Mononuclear cell (primary cell): ENCODE measurements around the gene OR51E1. TPM values are rescaled to one million over a fixed set of nuclear protein-coding genes. Genes with fewer than 3 reads are reported as not detected.

ENCODE experiments used
- H3K27me3 ChIP-seq: 2 replicates; pipeline ENCODE4 v1.6.0; 2011; ENCODE audit warnings: low read length, control low read depth; ENCODE audit not compliant: insufficient read depth
- H3K4me1 ChIP-seq: 2 replicates; pipeline ENCODE4 v1.5.1; 2011; ENCODE audit warnings: mild to moderate bottlenecking, low read length, control low read depth; ENCODE audit not compliant: insufficient read depth
- H3K4me3 ChIP-seq: 2 replicates; pipeline ENCODE4 v1.5.1; 2011; ENCODE audit warnings: mild to moderate bottlenecking, low read length, moderate library complexity
- H3K9me3 ChIP-seq: 2 replicates; pipeline ENCODE4 v1.5.1; 2011; ENCODE audit warnings: low read depth, mild to moderate bottlenecking, control low read depth, low read length
- total RNA-seq: library from RNA; depleted of rRNA; stranded (reverse); fragments of >200 nt; gene quantifications from one replicate; pipeline ENCODE4 v1.2.3, GENCODE V29; 2012

OR51E1 gene
- total RNA-seq, result not detected

GRCh38 chr11:4643682-4644081 lies at the start of gene OR51E1:
Gene OR51E1, plus strand, starts transcription at chr11:4643982. Its CDS starts 8,545 bp downstream, at chr11:4652527.
- Histone ChIP-seq H3K4me1 (no peaks in the 10 kb centered on the region), H3K4me3 (no peak within 1 kb of the TSS), H3K27me3 (no peaks in the 10 kb centered on the region), H3K9me3 (no peaks in the 10 kb centered on the region)

- Histone ChIP-seq H3K9me3 (no peaks in the 10 kb centered on the region), H3K4me1 (peaks cover 13% of the 10 kb centered on the region), H3K4me3 (no peak overlapping the region), H3K27me3 (no peaks in the 10 kb centered on the region)
These were observed 38.7 kb upstream of the OR51E1 start for GRCh38 chr11:4605057-4605456.

GRCh38 chr11:4606231-4607015 lies 37.4 kb upstream of the OR51E1 start:
- Histone ChIP-seq H3K4me1 (peaks cover 17% of the 10 kb centered on the region), H3K27me3 (no peaks in the 10 kb centered on the region), H3K4me3 (no peak overlapping the region), H3K9me3 (no peaks in the 10 kb centered on the region)

- peaks cover 17% of the 10 kb centered on the region for H3K4me1 ChIP-seq
- H3K9me3 ChIP-seq, result no peaks in the 10 kb centered on the region
- H3K27me3 ChIP-seq, result no peaks in the 10 kb centered on the region
- H3K4me3 ChIP-seq, result no peak overlapping the region
These were observed 36.7 kb upstream of the OR51E1 start for GRCh38 chr11:4607096-4607495.

GRCh38 chr11:4607781-4608666 lies 35.8 kb upstream of the OR51E1 start, which contains the start of gene TRIM68:
Gene TRIM68, minus strand, starts transcription at chr11:4608231. Its CDS starts 2,727 bp downstream, at chr11:4605504.
- Histone ChIP-seq H3K9me3 (no peaks in the 10 kb centered on the region), H3K27me3 (no peaks in the 10 kb centered on the region), H3K4me1 (peaks cover 17% of the 10 kb centered on the region), H3K4me3 (peak within 1 kb of the TSS; percentile 65)

GRCh38 chr11:4610258-4610935 lies 33.4 kb upstream of the OR51E1 start:
- H3K4me3 ChIP-seq, result no peak overlapping the region
- H3K9me3 ChIP-seq, result no peaks in the 10 kb centered on the region
- no peaks in the 10 kb centered on the region for H3K27me3 ChIP-seq
- peaks cover 17% of the 10 kb centered on the region for H3K4me1 ChIP-seq

- no peaks in the 10 kb centered on the region for H3K9me3 ChIP-seq
These were observed 31.8 kb upstream of the OR51E1 start for GRCh38 chr11:4611986-4612385.

GRCh38 chr11:4615856-4616444 lies 27.8 kb upstream of the OR51E1 start:
- no peak overlapping the region for H3K4me3 ChIP-seq
- H3K9me3 ChIP-seq, result no peaks in the 10 kb centered on the region
- H3K4me1 ChIP-seq, result no peaks in the 10 kb centered on the region
- H3K27me3 ChIP-seq, result peaks cover 12% of the 10 kb centered on the region

More at GRCh38 chr11:4611986-4612385, 31.8 kb upstream of the OR51E1 start:
- peaks cover 12% of the 10 kb centered on the region for H3K4me1 ChIP-seq
- peaks cover 2% of the 10 kb centered on the region for H3K27me3 ChIP-seq
- no peak overlapping the region for H3K4me3 ChIP-seq

GRCh38 chr11:4619514-4619913 lies 24.3 kb upstream of the OR51E1 start:
- Histone ChIP-seq H3K9me3 (no peaks in the 10 kb centered on the region), H3K27me3 (peaks cover 14% of the 10 kb centered on the region), H3K4me1 (no peaks in the 10 kb centered on the region), H3K4me3 (no peak overlapping the region)

- Histone ChIP-seq H3K4me1 (no peaks in the 10 kb centered on the region), H3K4me3 (no peak overlapping the region), H3K9me3 (peaks cover 5% of the 10 kb centered on the region), H3K27me3 (peaks cover 2% of the 10 kb centered on the region)
These were observed 17.3 kb upstream of the OR51E1 start for GRCh38 chr11:4626207-4627099.

- Histone ChIP-seq H3K9me3 (no peaks in the 10 kb centered on the region), H3K4me1 (no peaks in the 10 kb centered on the region), H3K4me3 (no peak overlapping the region), H3K27me3 (peaks cover 3% of the 10 kb centered on the region)
These were observed 7.6 kb upstream of the OR51E1 start for GRCh38 chr11:4636136-4636535.

GRCh38 chr11:4636962-4637661 lies 6.7 kb upstream of the OR51E1 start, which contains the start of gene OR51D1:
Gene OR51D1, plus strand, starts transcription at chr11:4637477. Its CDS starts 2,314 bp downstream, at chr11:4639791.
- no peaks in the 10 kb centered on the region for H3K9me3 ChIP-seq
- no peaks in the 10 kb centered on the region for H3K4me1 ChIP-seq
- peaks cover 3% of the 10 kb centered on the region for H3K27me3 ChIP-seq
- no peak within 1 kb of the TSS for H3K4me3 ChIP-seq

GRCh38 chr11:4637662-4638047 lies 6.1 kb upstream of the OR51E1 start:
- no peak overlapping the region for H3K4me3 ChIP-seq
- no peaks in the 10 kb centered on the region for H3K9me3 ChIP-seq
- no peaks in the 10 kb centered on the region for H3K4me1 ChIP-seq
- peaks cover 3% of the 10 kb centered on the region for H3K27me3 ChIP-seq
